HepG2 (cell line): ENCODE measurements around the gene PLEKHH3. TPM values are rescaled to one million over a fixed set of nuclear protein-coding genes. Genes with fewer than 3 reads are reported as not detected.
A peak's percentile ranks its signal among the peaks of the same experiment; 100 is the strongest.

Source experiments
- CHCHD3 ChIP-seq: sonication (generic); formaldehyde crosslinking; IDR thresholded peaks from 2 replicates; pipeline ENCODE4 v1.8.0; 2022; ENCODE audit warnings: mild to moderate bottlenecking, missing genetic modification reagents, moderate library complexity
- CTCF ChIP-seq: sonication (generic); formaldehyde crosslinking; IDR thresholded peaks from 2 replicates; pipeline ENCODE4 v1.5.0; 2020; ENCODE audit warnings: mild to moderate bottlenecking, missing genetic modification reagents, moderate library complexity
- KDM5A ChIP-seq: fragments of 200-600 bp; sonication (generic); IDR thresholded peaks from 2 replicates; pipeline ENCODE4 v1.7.0; 2018; ENCODE audit warnings: antibody characterized with exemption, mild to moderate bottlenecking, low read length, borderline replicate concordance
- SKIL ChIP-seq: sonication (generic); formaldehyde crosslinking; IDR thresholded peaks from 2 replicates; pipeline ENCODE4 v1.8.0; 2022; ENCODE audit warnings: missing genetic modification reagents, mild to moderate bottlenecking, moderate library complexity, borderline replicate concordance
- SOX6 ChIP-seq, 2 experiments: fragments of 450-650 bp in 1 of 2; sonication (generic) in 1 of 2; formaldehyde crosslinking in 1 of 2; IDR thresholded peaks; 2 replicates each; pipeline versions ENCODE4 v1.4.0 to v1.6.1; 2017 to 2020; ENCODE audit warnings: antibody characterized with exemption in 1 of 2, mild to moderate bottlenecking in 1 of 2, missing genetic modification reagents in 1 of 2
- TSC22D2 ChIP-seq: sonication (generic); formaldehyde crosslinking; IDR thresholded peaks from 2 replicates; pipeline ENCODE4 v1.5.1; 2020; ENCODE audit warnings: missing genetic modification reagents, mild to moderate bottlenecking, borderline replicate concordance
- ZEB1 ChIP-seq: IDR thresholded peaks from 2 replicates; pipeline ENCODE4 v1.6.1; 2012; ENCODE audit warnings: mild to moderate bottlenecking, low read depth, inconsistent platforms; ENCODE audit not compliant: insufficient replicate concordance
- polyA plus RNA-seq, 8 experiments: library from polyadenylated mRNA; depleted of rRNA in 3 of 8; stranded (reverse) in 7 of 8; unstranded in 1 of 8; fragments of >200 nt; fragmentation: Illumina TruSeq in 4 of 8; extraction: Trizol in 4 of 8; gene quantifications; 2 replicates each; pipeline versions ENCODE4 v1.2.1 to v1.2.3, GENCODE V29; 2011 to 2016; ENCODE audit warnings: low read depth in 4 of 8, missing spikeins in 1 of 8, mixed read lengths in 1 of 8; ENCODE audit not compliant: insufficient read depth in 1 of 8
- total RNA-seq, 5 experiments: library from RNA; depleted of rRNA; stranded (reverse); fragments of >200 nt; fragmentation: Illumina TruSeq; extraction: Trizol; gene quantifications; 2 replicates each; pipeline ENCODE4 v1.2.3, GENCODE V29; 2016; ENCODE audit warnings: low read depth in 1 of 5

Gene PLEKHH3
- total and polyA plus RNA-seq, 2 of the 13 experiments (the other 11 are each of a cell fraction or from before 2014, with no cell fraction given) = 6.0 to 19.9 TPM

DNA sequence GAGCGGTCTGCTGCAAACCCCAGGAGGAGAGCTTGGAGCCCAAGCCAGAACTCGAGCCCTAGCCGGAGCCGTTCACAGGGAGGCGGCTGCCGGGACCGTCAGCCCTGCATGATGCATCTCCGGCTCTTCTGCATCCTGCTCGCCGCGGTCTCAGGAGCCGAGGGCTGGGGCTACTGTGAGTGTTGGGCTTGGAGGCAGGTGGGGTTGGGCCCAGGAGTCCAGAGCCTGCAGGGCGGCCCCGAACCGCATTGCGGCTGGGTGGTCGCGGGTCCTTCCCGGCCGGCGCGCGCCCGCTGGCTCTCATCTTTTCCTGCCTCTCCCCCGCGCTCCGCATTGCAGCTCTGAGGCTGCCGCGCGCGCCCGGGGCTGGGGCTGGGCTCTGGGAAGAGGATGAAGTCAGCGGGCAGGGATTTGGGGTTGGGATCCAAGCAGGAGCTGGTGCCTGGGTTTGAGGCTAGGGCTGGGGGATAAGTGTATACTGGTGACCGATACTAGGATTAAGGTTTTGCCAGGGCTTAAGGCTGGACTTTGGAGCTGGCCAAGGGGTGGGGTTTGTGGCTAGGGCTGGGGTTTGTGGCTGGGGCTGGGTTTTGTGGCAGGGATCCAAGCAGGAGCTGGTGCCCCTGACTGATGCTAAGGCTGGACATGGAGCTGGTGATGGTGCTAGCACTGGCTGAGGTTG lies 6.1 kb upstream of the PLEKHH3 start (continued):
- no peak for TF ChIP-seq CTCF
- no peak for TF ChIP-seq KDM5A
- TF ChIP-seq SOX6 (IDR thresholded peaks at IDR 0.05) = no peak
- TF ChIP-seq SOX6 (CRISPR knock-in tag; IDR thresholded peaks at IDR 0.05) = peak; percentile 45
- TF ChIP-seq ZEB1 = no peak
- no peak for TF ChIP-seq SKIL (CRISPR knock-in tag)
- no peak for TF ChIP-seq CHCHD3
- 0 out of 2 replicates have a peak, but pooled peaks have one; percentile 6 for TF ChIP-seq TSC22D2
